BE2C (cell line): ENCODE data around the gene EIF3A.
A peak's percentile ranks its signal among the peaks of the same experiment; 100 is the strongest.

Experiments used
- DNase-seq: peaks from one replicate; pipeline ENCODE4 v3.0.0-alpha.2; 2020
- H3K27me3 ChIP-seq: fragments of 250-450 bp; sonication (Bioruptor Pico); 2 replicates; pipeline ENCODE4 v1.5.1; 2020; ENCODE audit warnings: mild to moderate bottlenecking
- H3K36me3 ChIP-seq: fragments of 250-450 bp; sonication (Bioruptor Pico); 2 replicates; pipeline ENCODE4 v1.5.1; 2020; ENCODE audit warnings: mild to moderate bottlenecking
- H3K4me1 ChIP-seq: fragments of 250-450 bp; sonication (Bioruptor Pico); 2 replicates; pipeline ENCODE4 v1.5.1; 2020
- H3K4me3 ChIP-seq: 2 replicates; pipeline ENCODE4 v1.5.1; 2011; ENCODE audit warnings: low read depth, low read length
- H3K9me3 ChIP-seq: fragments of 250-450 bp; sonication (Bioruptor Pico); 2 replicates; pipeline ENCODE4 v1.5.1; 2020
- CTCF ChIP-seq: IDR thresholded peaks from 2 replicates; pipeline ENCODE4 v1.5.1; 2012; ENCODE audit warnings: mild to moderate bottlenecking, low read depth, low read length

Gene EIF3A

DNA sequence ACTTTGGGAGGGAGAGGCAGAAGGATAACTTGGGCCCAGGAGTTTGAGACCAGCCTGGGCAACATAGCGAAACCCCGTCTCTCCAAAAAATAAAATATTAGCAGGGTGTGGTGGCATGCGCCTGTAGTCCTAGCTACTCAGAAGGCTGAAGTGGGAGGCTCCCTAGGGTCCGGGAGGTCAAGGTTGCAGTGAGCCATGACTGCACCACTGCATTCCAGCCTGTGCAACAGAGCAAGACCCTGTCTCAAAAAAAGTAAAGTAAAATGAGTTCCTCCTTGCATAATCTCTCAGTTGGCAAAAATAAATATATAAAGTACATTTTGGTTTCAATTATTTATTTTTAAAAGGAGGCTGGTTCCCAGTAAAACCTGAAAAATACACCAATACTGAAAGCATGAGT lies 39.3 kb downstream of the EIF3A start:
- H3K4me1 ChIP-seq, result no peaks in the 10 kb centered on the region
- no peak for DNase-seq
- H3K9me3 ChIP-seq, result no peaks in the 10 kb centered on the region
- H3K27me3 ChIP-seq, result no peaks in the 10 kb centered on the region
- peaks cover 95% of the 10 kb centered on the region for H3K36me3 ChIP-seq
- H3K4me3 ChIP-seq, result no peak overlapping the region
- no peak for TF ChIP-seq CTCF

GRCh38 chr10:119039161-119039560 lies 41.5 kb downstream of the EIF3A start:
- no peak for DNase-seq
- no peaks in the 10 kb centered on the region for H3K27me3 ChIP-seq
- H3K9me3 ChIP-seq, result no peaks in the 10 kb centered on the region
- no peak overlapping the region for H3K4me3 ChIP-seq
- H3K4me1 ChIP-seq, result no peaks in the 10 kb centered on the region
- H3K36me3 ChIP-seq, result peaks cover 90% of the 10 kb centered on the region
- TF ChIP-seq CTCF, result no peak

GRCh38 chr10:119031496-119032059 lies 49.0 kb downstream of the EIF3A start:
- Histone ChIP-seq H3K36me3 (peaks cover 30% of the 10 kb centered on the region), H3K9me3 (no peaks in the 10 kb centered on the region), H3K4me1 (peaks cover 6% of the 10 kb centered on the region), H3K4me3 (peak overlapping the region; percentile 62), H3K27me3 (no peaks in the 10 kb centered on the region)
- DNase-seq, result no peak
- no peak for TF ChIP-seq CTCF

GRCh38 chr10:119030421-119031250 lies 50.0 kb downstream of the EIF3A start:
- DNase-seq, result peak; percentile 73
- Histone ChIP-seq H3K27me3 (no peaks in the 10 kb centered on the region), H3K9me3 (no peaks in the 10 kb centered on the region), H3K4me1 (peaks cover 10% of the 10 kb centered on the region), H3K36me3 (peaks cover 21% of the 10 kb centered on the region), H3K4me3 (peak overlapping the region; percentile 62)
- no peak for TF ChIP-seq CTCF

DNA sequence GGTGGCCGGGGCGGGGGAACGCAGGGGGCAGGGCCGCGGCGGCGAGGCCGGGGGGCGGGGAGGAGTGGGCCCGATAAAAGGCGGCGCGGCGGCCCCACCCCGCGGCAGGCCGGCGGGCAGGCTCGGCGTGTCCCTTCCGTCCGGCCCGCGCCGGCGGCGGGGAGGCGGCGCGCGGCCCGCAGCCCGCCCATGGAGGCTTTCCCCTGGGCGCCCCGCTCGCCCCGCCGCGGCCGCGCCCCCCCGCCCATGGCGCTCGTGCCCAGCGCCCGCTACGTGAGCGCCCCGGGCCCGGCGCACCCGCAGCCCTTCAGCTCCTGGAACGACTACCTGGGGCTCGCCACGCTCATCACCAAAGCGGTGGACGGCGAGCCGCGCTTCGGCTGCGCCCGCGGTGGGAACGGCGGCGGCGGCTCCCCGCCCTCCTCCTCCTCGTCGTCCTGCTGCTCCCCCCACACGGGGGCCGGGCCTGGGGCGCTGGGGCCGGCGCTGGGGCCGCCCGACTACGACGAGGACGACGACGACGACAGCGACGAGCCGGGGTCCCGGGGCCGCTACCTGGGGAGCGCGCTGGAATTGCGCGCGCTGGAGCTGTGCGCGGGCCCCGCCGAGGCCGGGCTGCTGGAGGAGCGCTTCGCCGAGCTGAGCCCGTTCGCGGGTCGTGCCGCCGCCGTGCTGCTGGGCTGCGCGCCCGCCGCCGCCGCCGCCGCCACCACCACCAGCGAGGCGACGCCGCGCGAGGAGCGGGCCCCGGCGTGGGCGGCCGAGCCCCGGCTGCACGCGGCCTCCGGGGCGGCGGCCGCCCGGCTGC lies 50.8 kb downstream of the EIF3A start, which contains the start of gene NANOS1:
TSS of gene NANOS1 (plus strand) at position 102 of the 808 bp plus-strand sequence. CDS start at position 190, 88 bp downstream.
- peak; percentile 57 for DNase-seq
- no peaks in the 10 kb centered on the region for H3K9me3 ChIP-seq
- no peaks in the 10 kb centered on the region for H3K27me3 ChIP-seq
- peaks cover 16% of the 10 kb centered on the region for H3K4me1 ChIP-seq
- H3K4me3 ChIP-seq, result peak within 1 kb of the TSS; percentile 62
- peaks cover 20% of the 10 kb centered on the region for H3K36me3 ChIP-seq
- no peak for TF ChIP-seq CTCF
